ENCODE data around the gene SCN9A. TPM values are rescaled to one million over a fixed set of nuclear protein-coding genes. Genes with fewer than 3 reads are reported as not detected.

The SCN9A gene
- total RNA-seq, 1 experiment from 2014 or later, result not detected

DNA sequence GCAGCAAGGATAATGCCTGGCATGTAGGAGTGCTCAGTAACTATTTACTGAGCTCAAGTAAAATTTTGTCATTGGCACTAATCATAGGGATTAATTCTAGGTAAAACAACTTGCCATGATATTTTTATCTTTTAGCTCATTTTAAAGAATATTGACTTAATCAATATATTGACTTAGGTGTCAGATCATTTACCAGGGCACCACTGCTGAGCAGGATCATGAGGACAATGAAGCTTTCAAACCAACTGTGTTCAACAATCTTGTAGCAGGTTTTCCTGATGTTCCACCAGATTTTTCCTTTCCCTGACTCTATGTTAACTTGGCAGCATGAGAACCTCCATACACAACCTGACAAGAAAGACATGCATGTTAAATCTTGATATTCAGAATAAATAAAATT is 133.4 kb downstream of the SCN9A start:
- no peak overlapping the region for H3K27ac ChIP-seq (ENCODE audit: low read length)

DNA sequence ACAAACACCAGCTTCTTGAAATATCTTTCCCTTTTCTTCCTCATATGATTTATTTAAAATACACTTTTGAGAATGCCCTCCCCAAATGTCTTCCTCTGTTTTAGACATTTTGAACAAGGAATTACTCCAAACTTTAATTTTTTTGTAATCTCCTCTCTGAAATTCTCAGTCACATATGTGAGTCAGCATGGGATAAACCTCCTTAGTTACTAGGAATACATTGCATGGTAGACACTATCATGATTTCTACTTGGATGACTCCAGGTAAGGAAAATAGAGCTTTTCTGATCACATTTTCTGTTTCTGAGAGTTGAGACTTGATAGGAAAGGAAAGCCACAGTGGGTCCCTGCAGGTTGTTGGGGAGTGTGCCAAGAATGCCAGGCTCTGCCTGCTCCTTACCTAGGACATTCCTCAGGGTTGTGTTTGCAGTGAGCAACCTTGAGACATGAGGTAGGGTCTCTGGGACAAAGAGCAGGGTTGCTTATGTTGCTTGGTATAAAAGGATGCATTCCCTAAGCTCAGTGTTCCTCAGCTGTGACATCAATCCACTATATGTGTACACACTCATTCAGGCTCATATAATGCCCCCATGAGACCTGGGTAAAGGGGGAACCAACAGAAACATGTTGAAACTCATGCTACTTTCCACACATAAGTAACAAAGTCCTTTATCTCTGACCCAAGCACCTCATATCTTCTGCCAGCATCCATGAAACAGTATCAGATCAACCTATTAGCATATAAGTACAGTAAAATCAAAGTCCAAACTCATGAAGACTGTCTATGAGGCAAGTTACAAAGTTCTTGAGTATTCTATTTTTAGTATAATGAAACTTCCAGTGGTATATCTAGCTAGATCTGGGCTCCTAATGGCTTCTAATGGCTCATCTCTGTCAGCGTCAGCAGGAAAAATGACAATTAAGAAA is 135.1 kb downstream of the SCN9A start:
- Histone ChIP-seq H3K4me1 (ENCODE audit: low read length) (no peaks in the 10 kb centered on the region), H4K20me1 (ENCODE audit: insufficient read depth, low read depth, low read length) (no peaks in the 10 kb centered on the region), H3K79me2 (ENCODE audit: low read length) (no peaks in the 10 kb centered on the region), H3K9me2 (replicated peaks; ENCODE audit: insufficient read depth, low read length) (no peaks in the 10 kb centered on the region), H3K27ac (ENCODE audit: low read length) (no peak overlapping the region), H3K4me3 (ENCODE audit: low read length) (no peak overlapping the region), H3K27me3 (ENCODE audit: low read length) (no peaks in the 10 kb centered on the region), H3K9ac (ENCODE audit: low read length) (no peak overlapping the region), H3K4me2 (ENCODE audit: low read depth, low read length, poor library complexity, severe bottlenecking) (no peak overlapping the region), H3K36me3 (ENCODE audit: insufficient read depth, low read length) (no peaks in the 10 kb centered on the region), H3K9me3 (ENCODE audit: low read length) (no peaks in the 10 kb centered on the region), H2AFZ (ENCODE audit: low read length) (no peak overlapping the region)
- no peak for DNase-seq

More for the DNA sequence above, 133.4 kb downstream of the SCN9A start:
- H3K4me2 ChIP-seq (ENCODE audit: low read depth, low read length, poor library complexity, severe bottlenecking), result no peak overlapping the region
- no peaks in the 10 kb centered on the region for H3K4me1 ChIP-seq (ENCODE audit: low read length)
- no peaks in the 10 kb centered on the region for H3K9me2 ChIP-seq (replicated peaks; ENCODE audit: insufficient read depth, low read length)
- H4K20me1 ChIP-seq (ENCODE audit: insufficient read depth, low read depth, low read length), result no peaks in the 10 kb centered on the region
- H3K27me3 ChIP-seq (ENCODE audit: low read length), result no peaks in the 10 kb centered on the region
- H2AFZ ChIP-seq (ENCODE audit: low read length), result no peak overlapping the region
- H3K9me3 ChIP-seq (ENCODE audit: low read length), result no peaks in the 10 kb centered on the region
- DNase-seq, result no peak
- no peak overlapping the region for H3K9ac ChIP-seq (ENCODE audit: low read length)
- H3K79me2 ChIP-seq (ENCODE audit: low read length), result no peaks in the 10 kb centered on the region
- no peak overlapping the region for H3K4me3 ChIP-seq (ENCODE audit: low read length)
- no peaks in the 10 kb centered on the region for H3K36me3 ChIP-seq (ENCODE audit: insufficient read depth, low read length)

DNA sequence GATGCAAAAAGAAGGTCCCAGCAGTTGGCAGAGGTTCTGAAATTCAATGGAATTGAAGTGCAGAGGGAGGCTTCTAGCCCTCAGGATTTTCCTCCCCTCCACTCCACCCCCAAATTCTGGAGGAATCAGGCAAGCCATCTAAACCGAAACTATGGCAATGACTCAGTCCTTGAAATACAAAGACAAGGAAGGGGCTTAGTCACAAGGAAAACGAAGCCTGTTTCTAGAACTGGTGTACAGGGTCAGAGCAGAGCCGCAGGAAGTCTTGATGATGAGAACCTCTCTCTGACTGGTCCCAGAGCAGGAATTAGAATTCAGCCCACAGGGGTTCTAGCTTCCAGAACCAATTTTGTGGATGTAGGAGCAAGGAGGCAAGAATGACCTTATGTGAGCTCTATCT is 136.2 kb downstream of the SCN9A start:
- no peak overlapping the region for H3K27ac ChIP-seq (ENCODE audit: low read length)
- H3K4me3 ChIP-seq (ENCODE audit: low read length), result no peak overlapping the region
- H3K4me2 ChIP-seq (ENCODE audit: low read depth, low read length, poor library complexity, severe bottlenecking), result no peak overlapping the region
- no peaks in the 10 kb centered on the region for H3K9me2 ChIP-seq (replicated peaks; ENCODE audit: insufficient read depth, low read length)
- no peak overlapping the region for H3K9ac ChIP-seq (ENCODE audit: low read length)
- H3K9me3 ChIP-seq (ENCODE audit: low read length), result no peaks in the 10 kb centered on the region
- no peaks in the 10 kb centered on the region for H3K79me2 ChIP-seq (ENCODE audit: low read length)
- H3K36me3 ChIP-seq (ENCODE audit: insufficient read depth, low read length), result no peaks in the 10 kb centered on the region
- no peaks in the 10 kb centered on the region for H3K4me1 ChIP-seq (ENCODE audit: low read length)
- no peaks in the 10 kb centered on the region for H3K27me3 ChIP-seq (ENCODE audit: low read length)
- H4K20me1 ChIP-seq (ENCODE audit: insufficient read depth, low read depth, low read length), result no peaks in the 10 kb centered on the region
- no peak for DNase-seq
- no peak overlapping the region for H2AFZ ChIP-seq (ENCODE audit: low read length)

DNA sequence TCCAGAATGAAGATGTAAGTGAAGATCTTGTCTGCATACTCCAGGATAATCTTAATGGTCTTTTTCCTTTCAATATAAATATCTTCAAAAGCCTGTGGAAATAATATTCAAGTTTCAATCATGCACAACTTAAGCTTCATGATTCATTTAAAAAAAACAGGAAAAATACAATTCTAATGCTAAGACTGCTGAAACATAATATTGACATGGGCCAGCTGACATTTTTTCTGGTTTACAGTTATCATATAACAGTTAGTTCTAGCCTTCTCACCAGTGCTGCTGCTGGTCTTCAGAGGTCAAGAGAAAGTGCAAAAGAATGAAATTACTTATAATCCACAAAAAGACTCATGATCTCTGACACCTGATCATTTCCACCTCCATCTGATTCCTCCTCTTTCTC is 137.6 kb downstream of the SCN9A start:
- Histone ChIP-seq H3K9me2 (replicated peaks; ENCODE audit: insufficient read depth, low read length) (no peaks in the 10 kb centered on the region), H3K36me3 (ENCODE audit: insufficient read depth, low read length) (no peaks in the 10 kb centered on the region), H4K20me1 (ENCODE audit: insufficient read depth, low read depth, low read length) (no peaks in the 10 kb centered on the region), H3K9me3 (ENCODE audit: low read length) (no peaks in the 10 kb centered on the region), H2AFZ (ENCODE audit: low read length) (no peak overlapping the region), H3K4me3 (ENCODE audit: low read length) (no peak overlapping the region), H3K4me2 (ENCODE audit: low read depth, low read length, poor library complexity, severe bottlenecking) (no peak overlapping the region), H3K27ac (ENCODE audit: low read length) (no peak overlapping the region), H3K4me1 (ENCODE audit: low read length) (no peaks in the 10 kb centered on the region), H3K27me3 (ENCODE audit: low read length) (no peaks in the 10 kb centered on the region), H3K9ac (ENCODE audit: low read length) (no peak overlapping the region), H3K79me2 (ENCODE audit: low read length) (no peaks in the 10 kb centered on the region)
- DNase-seq, result no peak

DNA sequence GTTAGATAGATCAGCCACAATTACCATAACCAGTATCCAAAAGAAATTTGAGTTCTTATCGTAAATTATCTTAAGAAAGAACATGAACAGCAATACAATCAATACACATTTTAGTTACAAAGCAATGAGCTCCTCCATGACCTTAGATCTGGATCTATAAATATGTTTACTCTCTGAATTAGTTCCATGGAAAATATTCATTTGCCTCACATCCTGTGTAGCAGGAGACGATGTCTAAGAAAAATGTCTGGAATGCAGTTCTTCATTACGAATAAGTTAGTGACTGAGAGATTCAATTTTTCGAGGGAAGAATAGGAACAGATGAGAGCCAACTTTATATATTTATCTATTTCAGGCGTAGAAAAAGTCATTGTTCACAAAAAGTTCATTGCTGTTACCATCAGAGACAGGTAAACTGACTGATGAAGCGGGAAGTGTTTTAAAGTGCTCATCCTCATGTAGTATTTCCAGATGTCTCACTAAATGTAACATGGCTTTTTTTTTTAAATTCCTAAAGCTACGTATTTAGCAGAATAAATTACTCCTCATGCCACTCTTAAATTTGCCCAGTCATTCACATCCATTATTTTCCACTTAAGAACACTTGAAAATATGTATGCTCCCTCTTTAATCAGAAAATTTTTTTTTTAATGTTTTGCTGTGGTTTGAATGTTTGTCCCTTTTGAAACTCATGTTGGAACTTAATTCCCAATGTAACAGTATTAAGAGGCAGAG is 141.5 kb downstream of the SCN9A start:
- Histone ChIP-seq H3K4me1 (ENCODE audit: low read length) (no peaks in the 10 kb centered on the region), H4K20me1 (ENCODE audit: insufficient read depth, low read depth, low read length) (no peaks in the 10 kb centered on the region), H3K9me3 (ENCODE audit: low read length) (no peaks in the 10 kb centered on the region), H2AFZ (ENCODE audit: low read length) (no peak overlapping the region), H3K36me3 (ENCODE audit: insufficient read depth, low read length) (no peaks in the 10 kb centered on the region), H3K4me2 (ENCODE audit: low read depth, low read length, poor library complexity, severe bottlenecking) (no peak overlapping the region), H3K27me3 (ENCODE audit: low read length) (no peaks in the 10 kb centered on the region), H3K9ac (ENCODE audit: low read length) (no peak overlapping the region), H3K9me2 (replicated peaks; ENCODE audit: insufficient read depth, low read length) (no peaks in the 10 kb centered on the region), H3K27ac (ENCODE audit: low read length) (no peak overlapping the region), H3K4me3 (ENCODE audit: low read length) (no peak overlapping the region), H3K79me2 (ENCODE audit: low read length) (no peaks in the 10 kb centered on the region)
- no peak for DNase-seq

DNA sequence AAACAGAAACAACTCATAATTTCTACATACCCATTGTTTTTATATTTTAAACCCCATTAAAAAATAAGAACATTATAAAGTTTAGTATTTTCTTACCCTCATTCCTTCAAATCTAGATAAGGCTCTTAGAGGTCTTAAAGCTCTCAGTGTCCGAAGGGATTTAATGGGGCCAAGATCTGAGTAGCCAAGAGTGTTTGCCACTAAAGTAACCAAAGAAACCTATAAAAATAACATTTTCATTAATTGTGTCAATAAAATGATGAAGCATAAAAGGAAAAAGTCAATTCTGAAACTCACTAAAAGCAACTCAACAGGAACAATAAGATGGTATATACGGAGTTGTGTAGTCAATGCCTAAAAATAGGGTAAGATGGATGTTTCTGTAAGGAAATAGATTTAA is 142.5 kb downstream of the SCN9A start:
- no peaks in the 10 kb centered on the region for H3K27me3 ChIP-seq (ENCODE audit: low read length)
- no peak for DNase-seq
- no peaks in the 10 kb centered on the region for H3K4me1 ChIP-seq (ENCODE audit: low read length)
- no peak overlapping the region for H3K27ac ChIP-seq (ENCODE audit: low read length)
- H3K9me3 ChIP-seq (ENCODE audit: low read length), result no peaks in the 10 kb centered on the region
- H4K20me1 ChIP-seq (ENCODE audit: insufficient read depth, low read depth, low read length), result no peaks in the 10 kb centered on the region
- no peaks in the 10 kb centered on the region for H3K9me2 ChIP-seq (replicated peaks; ENCODE audit: insufficient read depth, low read length)
- no peak overlapping the region for H2AFZ ChIP-seq (ENCODE audit: low read length)
- H3K79me2 ChIP-seq (ENCODE audit: low read length), result no peaks in the 10 kb centered on the region
- no peak overlapping the region for H3K4me3 ChIP-seq (ENCODE audit: low read length)
- H3K36me3 ChIP-seq (ENCODE audit: insufficient read depth, low read length), result no peaks in the 10 kb centered on the region
- no peak overlapping the region for H3K9ac ChIP-seq (ENCODE audit: low read length)
- no peak overlapping the region for H3K4me2 ChIP-seq (ENCODE audit: low read depth, low read length, poor library complexity, severe bottlenecking)

DNA sequence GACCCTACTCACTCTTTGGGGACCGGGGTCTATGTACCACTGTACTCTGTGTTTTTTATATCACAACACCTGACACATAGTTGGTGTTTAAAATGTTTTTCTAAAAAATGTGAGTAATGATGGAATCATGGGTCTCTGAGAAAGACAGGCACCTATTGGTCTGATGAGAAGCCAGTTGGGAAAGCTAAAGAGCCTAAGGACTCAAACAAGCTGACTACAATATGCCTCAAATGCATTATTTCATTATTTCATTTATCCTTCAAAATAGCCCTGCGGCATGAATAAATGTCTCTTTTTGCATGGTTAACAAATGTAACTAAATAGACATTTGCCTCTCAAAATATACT is 145.0 kb downstream of the SCN9A start:
- no peaks in the 10 kb centered on the region for H3K9me2 ChIP-seq (replicated peaks; ENCODE audit: insufficient read depth, low read length)
- H3K4me3 ChIP-seq (ENCODE audit: low read length), result no peak overlapping the region
- H3K36me3 ChIP-seq (ENCODE audit: insufficient read depth, low read length), result no peaks in the 10 kb centered on the region
- H2AFZ ChIP-seq (ENCODE audit: low read length), result no peak overlapping the region
- DNase-seq, result no peak
- no peaks in the 10 kb centered on the region for H4K20me1 ChIP-seq (ENCODE audit: insufficient read depth, low read depth, low read length)
- H3K9me3 ChIP-seq (ENCODE audit: low read length), result no peaks in the 10 kb centered on the region
- H3K4me2 ChIP-seq (ENCODE audit: low read depth, low read length, poor library complexity, severe bottlenecking), result no peak overlapping the region
- H3K79me2 ChIP-seq (ENCODE audit: low read length), result no peaks in the 10 kb centered on the region
- no peaks in the 10 kb centered on the region for H3K4me1 ChIP-seq (ENCODE audit: low read length)
- H3K9ac ChIP-seq (ENCODE audit: low read length), result no peak overlapping the region
- no peaks in the 10 kb centered on the region for H3K27me3 ChIP-seq (ENCODE audit: low read length)
- H3K27ac ChIP-seq (ENCODE audit: low read length), result no peak overlapping the region

DNA sequence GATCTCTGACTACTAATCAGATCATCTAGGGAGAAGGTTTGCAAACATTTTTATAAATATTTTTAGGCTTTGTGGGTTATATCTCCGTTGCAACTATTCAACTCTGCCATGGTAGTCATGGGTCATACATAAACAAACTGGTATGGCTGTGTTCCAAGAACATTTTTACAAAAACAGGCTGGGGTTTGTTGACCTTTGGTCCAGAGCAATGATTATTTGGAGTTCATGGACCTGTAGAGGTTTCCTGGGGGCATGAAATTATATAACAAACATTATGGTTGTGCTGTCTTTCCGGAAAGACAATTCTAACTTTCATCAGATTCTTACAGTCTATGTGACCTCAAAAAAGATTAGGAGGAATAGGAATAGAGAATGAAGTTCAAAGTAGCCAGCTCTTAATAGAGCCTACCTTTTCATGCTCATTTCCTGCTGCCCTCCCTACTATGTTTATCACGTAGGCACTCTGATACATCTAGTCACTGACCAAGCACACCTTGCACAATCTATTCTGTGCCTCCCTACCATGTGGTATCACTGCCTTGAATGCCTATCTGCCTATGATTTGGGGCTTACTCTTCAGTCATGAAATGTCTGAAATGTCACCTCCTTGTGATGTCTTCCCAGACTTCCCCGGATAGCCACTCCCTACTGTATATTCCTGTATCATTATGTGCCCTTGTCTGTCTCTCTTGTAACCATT is 145.6 kb downstream of the SCN9A start:
- no peaks in the 10 kb centered on the region for H3K4me1 ChIP-seq (ENCODE audit: low read length)
- H3K27me3 ChIP-seq (ENCODE audit: low read length), result no peaks in the 10 kb centered on the region
- no peaks in the 10 kb centered on the region for H4K20me1 ChIP-seq (ENCODE audit: insufficient read depth, low read depth, low read length)
- H3K4me2 ChIP-seq (ENCODE audit: low read depth, low read length, poor library complexity, severe bottlenecking), result no peak overlapping the region
- H3K36me3 ChIP-seq (ENCODE audit: insufficient read depth, low read length), result no peaks in the 10 kb centered on the region
- H3K9me2 ChIP-seq (replicated peaks; ENCODE audit: insufficient read depth, low read length), result no peaks in the 10 kb centered on the region
- H3K9me3 ChIP-seq (ENCODE audit: low read length), result no peaks in the 10 kb centered on the region
- no peak for DNase-seq
- H3K9ac ChIP-seq (ENCODE audit: low read length), result no peak overlapping the region
- H3K79me2 ChIP-seq (ENCODE audit: low read length), result no peaks in the 10 kb centered on the region
- no peak overlapping the region for H3K4me3 ChIP-seq (ENCODE audit: low read length)
- H3K27ac ChIP-seq (ENCODE audit: low read length), result no peak overlapping the region
- H2AFZ ChIP-seq (ENCODE audit: low read length), result no peak overlapping the region

Data from Karpas-422 (cell line).